A673 (cell line): Measurements from ENCODE around the gene SUPT4H1.
"Not testable (repeated sequence)": the region's sequence is repeated elsewhere in the genome, so short reads cannot be mapped to it uniquely, and the experiment has no call there.

Experiments used
- EZH2 ChIP-seq: fragments of 200-600 bp; sonication (generic); IDR thresholded peaks from 2 replicates; pipeline ENCODE4 v1.6.1; 2017; ENCODE audit warnings: borderline replicate concordance, low read depth, mild to moderate bottlenecking, mixed read lengths, antibody characterized with exemption, low read length; ENCODE audit not compliant: poor library complexity, severe bottlenecking
- TF ChIP-seq, protein P1 (sequence below): fragments of 300-800, 200-600 bp; sonication (generic); conservative IDR thresholded peaks from 2 replicates; pipeline ENCODE4 v1.5.1; 2017; ENCODE audit warnings: low read depth, mild to moderate bottlenecking, antibody characterized with exemption, low read length, moderate library complexity, mixed read lengths

DNA sequence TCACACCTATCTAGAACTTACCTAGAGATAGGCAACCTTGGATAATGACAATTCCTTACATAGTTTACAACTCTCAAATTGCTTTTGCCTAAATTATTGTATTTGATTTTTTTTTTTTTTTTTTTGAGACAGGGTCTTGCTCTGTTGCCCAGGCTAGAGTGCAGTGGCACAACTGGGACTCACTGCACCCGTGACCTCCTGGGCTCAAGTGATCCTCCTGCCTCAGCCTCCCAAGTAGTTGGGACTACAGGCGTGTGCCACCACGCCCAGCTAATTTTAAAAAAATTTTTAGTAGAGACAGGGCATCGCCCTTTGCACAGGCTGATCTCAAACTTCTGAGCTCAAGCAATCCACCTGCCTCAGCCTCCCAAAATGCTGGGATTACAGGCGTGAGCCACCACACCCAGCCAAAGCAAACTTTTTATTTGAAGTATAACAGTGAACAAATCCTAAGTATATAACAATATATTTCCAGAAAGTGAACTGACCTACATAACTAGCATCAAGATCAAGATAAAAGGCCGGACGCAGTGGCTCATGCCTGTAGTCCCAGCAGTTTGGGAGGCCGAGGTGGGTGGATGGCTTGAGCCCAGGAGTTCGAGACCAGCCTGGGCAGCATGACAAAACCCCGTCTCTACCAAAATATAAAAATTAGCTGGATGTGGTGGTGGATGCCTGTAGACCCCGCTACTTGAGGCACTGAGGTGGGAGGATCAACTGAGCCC is 10.7 kb downstream of the SUPT4H1 start:
- TF ChIP-seq, protein P1, sequence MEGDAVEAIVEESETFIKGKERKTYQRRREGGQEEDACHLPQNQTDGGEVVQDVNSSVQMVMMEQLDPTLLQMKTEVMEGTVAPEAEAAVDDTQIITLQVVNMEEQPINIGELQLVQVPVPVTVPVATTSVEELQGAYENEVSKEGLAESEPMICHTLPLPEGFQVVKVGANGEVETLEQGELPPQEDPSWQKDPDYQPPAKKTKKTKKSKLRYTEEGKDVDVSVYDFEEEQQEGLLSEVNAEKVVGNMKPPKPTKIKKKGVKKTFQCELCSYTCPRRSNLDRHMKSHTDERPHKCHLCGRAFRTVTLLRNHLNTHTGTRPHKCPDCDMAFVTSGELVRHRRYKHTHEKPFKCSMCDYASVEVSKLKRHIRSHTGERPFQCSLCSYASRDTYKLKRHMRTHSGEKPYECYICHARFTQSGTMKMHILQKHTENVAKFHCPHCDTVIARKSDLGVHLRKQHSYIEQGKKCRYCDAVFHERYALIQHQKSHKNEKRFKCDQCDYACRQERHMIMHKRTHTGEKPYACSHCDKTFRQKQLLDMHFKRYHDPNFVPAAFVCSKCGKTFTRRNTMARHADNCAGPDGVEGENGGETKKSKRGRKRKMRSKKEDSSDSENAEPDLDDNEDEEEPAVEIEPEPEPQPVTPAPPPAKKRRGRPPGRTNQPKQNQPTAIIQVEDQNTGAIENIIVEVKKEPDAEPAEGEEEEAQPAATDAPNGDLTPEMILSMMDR = not testable (repeated sequence)
- TF ChIP-seq EZH2 = not testable (repeated sequence)
